Activated CD8-positive, alpha-beta memory T cell treated with anti-CD3 and anti-CD28 coated beads, Interleukin-2, amount 50 U/mL, for 4 hours (primary cell): ENCODE measurements around the gene GZMH.
"Not testable (repeated sequence)": the region's sequence is repeated elsewhere in the genome, so short reads cannot be mapped to it uniquely, and the experiment has no call there.

Experiments used
- DNase-seq: peaks from one replicate; pipeline ENCODE4 v3.0.0-alpha.2; 2020

Gene GZMH

DNA sequence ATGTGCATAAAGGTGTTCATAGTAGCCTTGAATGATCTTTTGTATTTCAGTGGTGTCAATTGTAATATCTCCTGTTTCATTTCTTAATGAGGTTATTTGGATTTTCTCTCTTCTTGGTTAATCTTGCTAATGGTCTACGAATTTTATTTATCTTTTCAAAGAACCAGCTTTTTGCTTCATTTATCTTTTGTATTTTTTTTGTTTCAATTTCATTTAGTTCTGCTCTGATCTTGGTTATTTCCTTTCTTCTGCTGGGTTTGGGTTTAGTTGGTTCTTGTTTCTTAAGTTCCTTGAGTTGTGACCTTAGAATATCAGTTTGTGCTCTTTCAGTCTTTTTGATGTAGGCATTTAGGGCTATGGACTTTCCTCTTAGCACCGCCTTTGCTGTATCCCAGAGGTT, 18.5 kb downstream of the GZMH start:
- not testable (repeated sequence) for DNase-seq

DNA sequence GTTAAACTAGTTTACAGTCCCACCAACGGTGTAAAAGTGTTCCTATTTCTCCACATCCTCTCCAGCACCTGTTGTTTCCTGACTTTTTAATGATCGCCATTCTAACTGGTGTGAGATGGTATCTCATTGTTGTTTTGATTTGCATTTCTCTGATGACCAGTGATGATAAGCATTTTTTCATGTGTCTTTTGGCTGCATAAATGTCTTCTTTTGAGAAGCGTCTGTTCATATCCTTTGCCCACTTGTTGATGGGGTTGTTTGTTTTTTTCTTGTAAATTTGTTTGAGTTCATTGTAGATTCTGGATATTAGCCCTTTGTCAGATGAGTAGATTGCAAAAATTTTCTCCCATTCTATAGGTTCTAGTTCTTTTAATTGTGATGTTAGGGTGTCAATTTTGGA, 25.1 kb downstream of the GZMH start:
- not testable (repeated sequence) for DNase-seq

DNA sequence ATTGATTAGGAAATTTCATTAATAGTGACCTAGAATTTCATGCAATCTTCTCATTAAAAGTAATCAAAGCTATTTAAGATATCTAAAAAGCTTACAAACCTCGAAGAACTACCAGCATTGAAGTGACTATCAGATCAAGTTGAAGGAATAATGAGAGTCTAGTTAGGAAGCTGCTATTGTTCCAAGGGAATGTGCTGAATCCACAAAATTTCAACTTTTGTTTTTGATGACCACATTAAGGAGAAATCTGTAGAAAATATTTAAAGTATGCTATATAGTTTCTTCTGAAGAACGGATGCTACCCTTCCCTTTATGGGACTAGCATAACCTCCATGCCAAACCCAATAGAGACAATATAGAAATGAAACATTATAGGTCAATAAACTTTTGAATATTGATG, 30.9 kb downstream of the GZMH start:
- no peak for DNase-seq

DNA sequence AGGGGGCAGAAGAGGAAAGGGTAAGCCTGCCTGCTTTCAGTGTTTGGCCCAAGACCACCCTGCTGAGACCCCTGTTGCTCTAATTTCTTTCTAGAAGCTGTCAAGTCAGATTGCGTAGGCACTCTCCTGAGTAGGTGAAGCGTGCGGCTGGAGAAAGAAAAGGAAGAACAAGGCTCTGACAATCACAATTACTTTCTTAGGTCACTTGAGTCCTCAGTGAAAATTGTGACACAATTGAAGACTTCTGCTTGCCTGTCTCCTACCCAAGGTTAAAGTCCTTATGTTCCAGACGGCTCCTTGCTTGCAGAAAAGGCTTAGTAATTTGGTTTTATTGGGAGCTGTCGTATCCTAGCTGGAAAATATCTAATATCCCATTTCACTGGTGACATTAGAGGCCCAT, 32.7 kb downstream of the GZMH start:
- no peak for DNase-seq

DNA sequence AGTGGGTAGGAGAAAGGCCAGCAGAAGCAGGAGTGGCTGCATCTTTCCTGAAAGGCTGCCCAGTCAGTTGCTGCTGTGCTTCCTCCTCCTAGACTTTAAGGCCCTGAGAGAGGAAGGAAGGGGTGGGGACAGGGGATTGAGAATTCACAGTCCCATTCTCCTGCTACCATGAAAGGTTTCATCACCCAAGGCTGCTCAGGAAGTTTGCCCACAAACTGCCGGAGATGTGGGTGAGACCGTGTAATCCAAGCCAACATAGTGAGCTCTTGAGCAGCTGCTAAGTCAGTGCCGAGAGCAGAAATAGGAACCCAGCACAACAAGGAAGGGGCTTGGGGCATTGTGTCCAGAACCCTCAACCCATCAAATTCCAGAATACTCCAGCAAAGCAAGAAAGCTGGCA, 33.3 kb downstream of the GZMH start, which contains the start of gene CTSG:
Gene CTSG, minus strand, starts transcription at position 69 of the 400 bp plus-strand sequence. Its CDS starts 27 bp downstream, at position 42.
- DNase-seq, result no peak

DNA sequence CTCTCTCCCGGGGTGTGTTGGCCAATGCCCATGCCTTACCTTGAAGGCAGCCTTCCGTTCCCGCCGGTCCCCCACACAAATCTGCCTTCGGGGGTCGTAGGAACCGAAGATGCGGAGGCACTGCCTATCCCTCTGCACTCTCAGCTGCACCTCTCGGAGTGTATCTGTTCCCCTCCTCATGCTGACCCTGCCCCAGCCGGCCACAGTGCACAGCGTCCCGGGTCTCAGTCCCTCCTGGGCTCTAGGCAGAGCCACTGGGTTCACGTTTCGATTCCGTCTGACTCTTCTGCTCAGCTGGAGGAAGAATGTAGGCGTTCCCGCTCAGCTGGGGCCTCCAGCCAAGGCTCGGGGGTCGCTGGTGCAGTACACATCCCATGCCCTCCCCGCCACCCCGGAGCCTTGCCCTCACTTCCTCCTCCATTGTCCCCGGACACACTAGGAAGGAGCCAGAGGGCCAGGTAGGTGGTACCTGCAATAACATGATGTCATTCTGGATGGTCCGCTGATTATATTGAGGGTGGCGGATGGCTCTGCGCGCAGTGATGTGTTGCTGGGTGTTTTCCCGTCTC, 35.2 kb downstream of the GZMH start:
- DNase-seq, result no peak

DNA sequence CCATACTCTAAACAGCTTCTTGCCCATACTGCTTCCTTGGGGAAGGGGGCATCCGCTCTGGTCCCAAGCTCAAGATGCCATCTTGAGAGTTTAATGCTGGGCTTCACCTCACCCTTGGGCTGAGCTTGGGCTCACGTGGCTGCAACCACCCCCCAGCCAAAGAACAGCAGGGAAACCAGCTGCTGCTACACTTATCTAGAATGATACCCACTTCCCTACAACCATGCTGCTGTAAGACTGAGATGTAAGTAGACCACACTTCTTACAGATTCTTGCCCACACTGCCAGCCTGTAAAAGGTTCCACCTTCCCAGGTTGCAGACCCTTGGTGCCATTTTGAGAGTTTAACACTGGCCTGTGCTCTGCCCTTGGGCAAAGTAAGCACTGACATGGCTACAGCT, 43.2 kb downstream of the GZMH start:
- DNase-seq, result no peak

DNA sequence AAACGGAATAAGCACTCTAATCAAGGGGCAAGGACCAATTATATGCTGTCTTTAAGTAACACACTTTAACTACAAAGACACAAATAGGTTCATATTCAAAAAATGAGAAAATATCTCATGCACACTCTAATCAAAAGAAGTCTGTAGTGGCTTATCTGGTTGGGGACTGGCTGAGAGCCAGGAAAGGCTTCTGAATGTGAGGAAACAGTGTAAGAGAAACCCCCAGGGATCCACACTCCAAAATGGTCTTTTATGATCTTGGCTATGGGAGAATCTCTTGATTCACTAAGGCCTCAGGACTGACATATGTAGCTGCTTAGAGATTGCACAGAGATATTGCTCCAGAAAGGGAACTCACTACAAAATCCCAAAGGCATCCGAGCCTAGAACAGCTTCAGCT, 43.7 kb downstream of the GZMH start:
- no peak for DNase-seq

DNA sequence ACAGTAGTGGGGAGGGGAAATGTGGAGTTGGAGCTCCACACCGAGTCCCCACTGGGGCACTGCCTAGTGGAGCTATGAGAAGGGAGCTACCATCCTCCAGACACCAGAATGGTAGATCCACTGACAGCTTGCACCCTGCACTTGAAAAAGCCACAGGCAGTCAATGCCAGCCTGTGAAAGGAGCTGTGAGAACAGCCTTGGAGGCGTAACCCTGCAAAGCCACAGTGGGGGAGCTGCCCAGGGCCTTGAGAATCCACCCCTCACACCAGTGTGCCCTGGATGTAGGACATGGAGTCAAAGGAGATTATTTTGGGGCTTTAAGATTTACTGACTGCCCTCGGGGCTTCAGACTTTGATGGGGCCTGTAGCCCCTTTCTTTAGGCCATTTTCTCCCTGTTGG, 46.0 kb downstream of the GZMH start:
- DNase-seq, result no peak

DNA sequence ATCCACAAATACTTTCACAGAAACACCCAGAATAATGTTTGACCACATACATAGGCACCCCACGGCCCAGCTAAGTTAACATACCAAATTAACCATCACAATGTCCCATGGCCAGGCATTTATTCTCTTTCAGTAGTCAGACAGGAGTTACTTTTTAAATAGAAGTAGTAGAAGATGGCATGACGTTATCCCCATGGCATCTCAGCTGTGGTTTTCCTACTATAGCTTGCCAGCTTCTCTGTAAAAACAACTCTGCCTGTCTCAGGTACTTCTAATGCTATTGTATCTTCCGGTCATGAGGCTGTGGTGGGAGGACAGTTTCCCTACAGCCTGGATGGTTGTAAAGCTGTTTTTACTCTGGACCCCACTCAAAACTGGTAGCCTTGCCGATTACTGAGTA, 52.7 kb downstream of the GZMH start:
- no peak for DNase-seq
